Urothelium cell line (cell line): ENCODE data around the gene ZNF445.
A peak's percentile ranks its signal among the peaks of the same experiment; 100 is the strongest.
"Not testable (repeated sequence)": the region's sequence is repeated elsewhere in the genome, so short reads cannot be mapped to it uniquely, and the experiment has no call there.

ENCODE experiments used
- DNase-seq: peaks from one replicate; pipeline ENCODE4 v3.0.0; 2011; ENCODE audit warnings: low spot score, mixed read lengths
- FAIRE-seq: peaks from 2 replicates; lab custom pipeline; 2011; peaks lifted over from hg19 to GRCh38; lab: Jason Lieb, UNC

The ZNF445 gene

GRCh38 chr3:44476963-44477311 lies 533 bp downstream of the ZNF445 start:
- DNase-seq, result no peak
- FAIRE-seq, result no peak

- DNase-seq, result no peak
- FAIRE-seq, result no peak
Observed at GRCh38 chr3:44476181-44476611, 1.3 kb downstream of the ZNF445 start.

GRCh38 chr3:44474886-44475285 lies 2.6 kb downstream of the ZNF445 start:
- DNase-seq, FAIRE-seq: not testable (repeated sequence)

GRCh38 chr3:44470430-44470829 lies 7.0 kb downstream of the ZNF445 start:
- DNase-seq, result no peak
- FAIRE-seq, result no peak

- FAIRE-seq, result no peak
- no peak for DNase-seq
Observed at GRCh38 chr3:44469914-44470313, 7.6 kb downstream of the ZNF445 start.

GRCh38 chr3:44468572-44469520 lies 8.6 kb downstream of the ZNF445 start:
- DNase-seq (peak; percentile 41), FAIRE-seq (no peak)

GRCh38 chr3:44468099-44468537 lies 9.4 kb downstream of the ZNF445 start:
- not testable (repeated sequence) for DNase-seq, FAIRE-seq

- DNase-seq, result no peak
- FAIRE-seq, result no peak
Observed at GRCh38 chr3:44467241-44467640, 10.2 kb downstream of the ZNF445 start.

GRCh38 chr3:44464920-44465319 lies 12.6 kb downstream of the ZNF445 start:
- not testable (repeated sequence) for FAIRE-seq

GRCh38 chr3:44464509-44464908 lies 13.0 kb downstream of the ZNF445 start:
- no peak for DNase-seq
- no peak for FAIRE-seq

More at GRCh38 chr3:44464920-44465319, 12.6 kb downstream of the ZNF445 start:
- not testable (repeated sequence) for DNase-seq

GRCh38 chr3:44460050-44460449 lies 17.4 kb downstream of the ZNF445 start:
- not testable (repeated sequence) for FAIRE-seq, DNase-seq

GRCh38 chr3:44455318-44455717 lies 22.2 kb downstream of the ZNF445 start:
- no peak for FAIRE-seq

GRCh38 chr3:44454258-44454657 lies 23.2 kb downstream of the ZNF445 start:
- FAIRE-seq, result no peak
- DNase-seq, result no peak

More at GRCh38 chr3:44455318-44455717, 22.2 kb downstream of the ZNF445 start:
- DNase-seq, result no peak

- DNase-seq (no peak), FAIRE-seq (no peak)
Observed at GRCh38 chr3:44451441-44451840, 26.0 kb downstream of the ZNF445 start.

GRCh38 chr3:44446929-44447328 lies 30.5 kb downstream of the ZNF445 start:
- FAIRE-seq, result no peak
- DNase-seq, result no peak

- DNase-seq, result no peak
Observed at GRCh38 chr3:44445786-44446185, 31.7 kb downstream of the ZNF445 start.

GRCh38 chr3:44444896-44445691 lies 32.4 kb downstream of the ZNF445 start:
- FAIRE-seq, result no peak
- no peak for DNase-seq

More at GRCh38 chr3:44445786-44446185, 31.7 kb downstream of the ZNF445 start:
- no peak for FAIRE-seq

- no peak for FAIRE-seq
- DNase-seq, result no peak
Observed at GRCh38 chr3:44444437-44444836, 33.0 kb downstream of the ZNF445 start.

- FAIRE-seq, result no peak
Observed at GRCh38 chr3:44442596-44443309, 34.7 kb downstream of the ZNF445 start.

GRCh38 chr3:44439499-44440295 lies 37.8 kb downstream of the ZNF445 start:
- FAIRE-seq (no peak), DNase-seq (no peak)

More at GRCh38 chr3:44442596-44443309, 34.7 kb downstream of the ZNF445 start:
- DNase-seq, result no peak
